ENCODE measurements around the gene OR51B4. TPM values are rescaled to one million over a fixed set of nuclear protein-coding genes. Genes with fewer than 3 reads are reported as not detected.
A peak's percentile ranks its signal among the peaks of the same experiment; 100 is the strongest.
"Not testable (repeated sequence)": the region's sequence is repeated elsewhere in the genome, so short reads cannot be mapped to it uniquely, and the experiment has no call there.

The OR51B4 gene
- total RNA-seq, 1 donor from 2014 or later, result 3.1 TPM

- DNase-seq (ENCODE audit: low spot score), result no peak
Observed at GRCh38 chr11:5274395-5274794, 27.4 kb downstream of the OR51B4 start.

- DNase-seq (ENCODE audit: low spot score), result no peak
Observed at GRCh38 chr11:5272395-5273017, 29.2 kb downstream of the OR51B4 start.

GRCh38 chr11:5269715-5270147, 32.0 kb downstream of the OR51B4 start, which contains the start of gene HBE1:
Gene HBE1, minus strand, starts transcription at chr11:5269945. Its CDS starts 55 bp downstream, at chr11:5269890.
- no peak for DNase-seq (ENCODE audit: low spot score)

GRCh38 chr11:5267033-5267563, 34.6 kb downstream of the OR51B4 start:
- no peak for DNase-seq (ENCODE audit: low spot score)

GRCh38 chr11:5266609-5267008, 35.1 kb downstream of the OR51B4 start:
- no peak for DNase-seq (ENCODE audit: low spot score)

GRCh38 chr11:5265832-5266231, 35.9 kb downstream of the OR51B4 start:
- no peak for DNase-seq (ENCODE audit: low spot score)

- DNase-seq (ENCODE audit: low spot score), result no peak
Observed at GRCh38 chr11:5258543-5259262, 43.0 kb downstream of the OR51B4 start.

GRCh38 chr11:5257296-5257695, 44.5 kb downstream of the OR51B4 start:
- DNase-seq (ENCODE audit: low spot score), result no peak

- peak; percentile 32 for DNase-seq (ENCODE audit: low spot score)
Observed at GRCh38 chr11:5254646-5255413, 46.9 kb downstream of the OR51B4 start, which contains the start of gene HBG2. Gene HBG2, minus strand, starts transcription at chr11:5254781. Its CDS starts 53 bp downstream, at chr11:5254728.

- DNase-seq (ENCODE audit: low spot score), result not testable (repeated sequence)
Observed at GRCh38 chr11:5254023-5254422, 47.7 kb downstream of the OR51B4 start.

GRCh38 chr11:5253440-5253839, 48.3 kb downstream of the OR51B4 start:
- DNase-seq (ENCODE audit: low spot score), result not testable (repeated sequence)

- no peak for DNase-seq (ENCODE audit: low spot score)
Observed at GRCh38 chr11:5252919-5253265, 48.9 kb downstream of the OR51B4 start.

GRCh38 chr11:5252192-5252918, 49.4 kb downstream of the OR51B4 start:
- no peak for DNase-seq (ENCODE audit: low spot score)

- no peak for DNase-seq (ENCODE audit: low spot score)
Observed at GRCh38 chr11:5251746-5252145, 50.0 kb downstream of the OR51B4 start.

Other genes with a start within 250 kb of the OR51B4 start
- gene OR52E2, start 242.3 kb downstream of the OR51B4 start, total RNA-seq (ENCODE audit: insufficient read depth, low replicate concordance), result 0.96 TPM
- not detected for gene OR52E1, start 232.4 kb downstream of the OR51B4 start, total RNA-seq (ENCODE audit: insufficient read depth, low replicate concordance)
- gene OR52A5, start 163.6 kb downstream of the OR51B4 start, total RNA-seq (ENCODE audit: insufficient read depth, low replicate concordance), result 3.4 TPM
- gene OR52A1, start 147.2 kb downstream of the OR51B4 start, total RNA-seq (ENCODE audit: insufficient read depth, low replicate concordance), result 2.6 TPM
- gene OR51V1, start 101.3 kb downstream of the OR51B4 start, total RNA-seq (ENCODE audit: insufficient read depth, low replicate concordance), result 15.9 TPM
- gene HBB, start 74.9 kb downstream of the OR51B4 start, total RNA-seq (ENCODE audit: insufficient read depth, low replicate concordance), result 3,180 TPM
- gene HBD, start 67.5 kb downstream of the OR51B4 start, total RNA-seq (ENCODE audit: insufficient read depth, low replicate concordance), result not detected
- gene HBG1, start 52.1 kb downstream of the OR51B4 start, total RNA-seq (ENCODE audit: insufficient read depth, low replicate concordance), result 278 TPM
- 9,844 TPM for gene HBG2, start 47.2 kb downstream of the OR51B4 start, total RNA-seq (ENCODE audit: insufficient read depth, low replicate concordance)
- gene HBE1, start 32.0 kb downstream of the OR51B4 start, total RNA-seq (ENCODE audit: insufficient read depth, low replicate concordance), result 40.9 TPM
- 2.9 TPM for gene OR51B2, start 22.4 kb upstream of the OR51B4 start, total RNA-seq (ENCODE audit: insufficient read depth, low replicate concordance)
- 17.1 TPM for gene OR51B5, start 41.6 kb upstream of the OR51B4 start, total RNA-seq (ENCODE audit: insufficient read depth, low replicate concordance)
- 3.6 TPM for gene OR51B6, start 49.6 kb upstream of the OR51B4 start, total RNA-seq (ENCODE audit: insufficient read depth, low replicate concordance)
- gene OR51M1, start 81.9 kb upstream of the OR51B4 start, total RNA-seq (ENCODE audit: insufficient read depth, low replicate concordance), result 3.9 TPM
- gene OR51Q1, start 120.2 kb upstream of the OR51B4 start, total RNA-seq (ENCODE audit: insufficient read depth, low replicate concordance), result not detected
- 6.3 TPM for gene OR51I1, start 139.6 kb upstream of the OR51B4 start, total RNA-seq (ENCODE audit: insufficient read depth, low replicate concordance)
- 3.1 TPM for gene OR51I2, start 147.4 kb upstream of the OR51B4 start, total RNA-seq (ENCODE audit: insufficient read depth, low replicate concordance)
- not detected for gene OR52D1, start 186.7 kb upstream of the OR51B4 start, total RNA-seq (ENCODE audit: insufficient read depth, low replicate concordance)
- 2.6 TPM for gene UBQLN3, start 208.0 kb upstream of the OR51B4 start, total RNA-seq (ENCODE audit: insufficient read depth, low replicate concordance)
- not detected for gene UBQLNL, start 214.8 kb upstream of the OR51B4 start, total RNA-seq (ENCODE audit: insufficient read depth, low replicate concordance)
- 1.7 TPM for gene OR52H1, start 246.6 kb upstream of the OR51B4 start, total RNA-seq (ENCODE audit: insufficient read depth, low replicate concordance)

Measured in umbilical cord (tissue), 2 donors.